Measurements from ENCODE around the gene MECR. TPM values are rescaled to one million over a fixed set of nuclear protein-coding genes. Genes with fewer than 3 reads are reported as not detected.

The MECR gene
- total RNA-seq, 1 experiment from 2014 or later: 42.9 TPM

DNA sequence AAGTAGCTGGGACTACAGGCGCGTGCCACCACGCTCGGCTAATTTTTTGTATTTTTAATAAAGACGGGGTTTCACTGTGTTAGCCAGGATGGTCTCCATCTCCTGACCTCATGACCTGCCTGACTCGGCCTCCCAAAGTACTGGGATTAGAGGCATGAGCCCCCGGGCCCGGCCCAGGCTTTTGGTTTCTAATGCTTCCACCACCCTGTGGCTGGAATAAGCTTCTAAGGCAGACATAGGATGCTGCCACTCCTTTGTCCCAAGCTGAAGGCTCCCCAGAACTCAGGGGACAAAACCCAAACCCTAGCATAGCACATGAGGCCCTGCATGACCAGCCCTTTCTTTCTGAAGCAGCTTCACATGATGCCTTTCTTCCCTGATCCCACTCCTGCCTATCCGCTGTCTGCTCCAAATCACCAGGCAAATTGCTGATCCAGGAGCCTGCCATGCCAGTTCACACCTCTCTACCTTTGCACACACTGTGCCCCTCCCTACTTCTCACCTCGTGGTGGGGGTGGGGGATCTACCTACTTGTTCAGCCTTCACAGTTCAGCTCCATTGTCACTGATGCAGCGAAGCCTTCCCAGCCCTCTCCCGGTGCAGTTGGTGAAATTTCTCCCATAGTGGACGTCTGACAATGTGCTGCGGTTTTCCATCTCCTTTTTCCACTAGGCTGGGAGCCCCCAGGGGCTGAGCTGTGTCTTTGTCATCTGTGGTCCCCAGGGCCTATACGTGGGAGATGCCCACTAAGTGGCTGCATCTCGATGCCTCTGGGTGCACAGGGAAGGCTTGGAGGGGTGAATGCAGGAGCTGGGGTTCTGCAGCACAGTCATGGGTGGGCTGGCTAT, 12.5 kb upstream of the MECR start:
- H3K9me2 ChIP-seq (ENCODE audit: insufficient read depth): no peaks in the 10 kb centered on the region
- no peaks in the 10 kb centered on the region for H3K9me3 ChIP-seq (ENCODE audit: control insufficient read depth in 1 of 2, insufficient read depth in 1 of 2, low read depth in 1 of 2, low read length in 2 of 2)
- no peak overlapping the region for H2AFZ ChIP-seq (ENCODE audit: low read depth, low read length, poor library complexity, severe bottlenecking)
- H3K9ac ChIP-seq (ENCODE audit: low read length): no peak overlapping the region
- ChIA-PET RAD21 (ENCODE audit: low non-redundant PET in 1 of 2, low total read pairs in 2 of 2, uncharacterized antibody in 2 of 2, unreplicated experiment in 2 of 2) (no interaction called here), POLR2A (no interaction called here), CTCF (no interaction called here)
- BruUV-seq (replicated peaks): no TSS peak
- TF ChIP-seq, protein P1, sequence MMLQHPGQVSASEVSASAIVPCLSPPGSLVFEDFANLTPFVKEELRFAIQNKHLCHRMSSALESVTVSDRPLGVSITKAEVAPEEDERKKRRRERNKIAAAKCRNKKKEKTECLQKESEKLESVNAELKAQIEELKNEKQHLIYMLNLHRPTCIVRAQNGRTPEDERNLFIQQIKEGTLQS (IDR thresholded peaks at IDR 0.05): no peak
- no peak for TF ChIP-seq SIN3A (IDR thresholded peaks at IDR 0.05; ENCODE audit: low read depth)
- TF ChIP-seq, protein P2, sequence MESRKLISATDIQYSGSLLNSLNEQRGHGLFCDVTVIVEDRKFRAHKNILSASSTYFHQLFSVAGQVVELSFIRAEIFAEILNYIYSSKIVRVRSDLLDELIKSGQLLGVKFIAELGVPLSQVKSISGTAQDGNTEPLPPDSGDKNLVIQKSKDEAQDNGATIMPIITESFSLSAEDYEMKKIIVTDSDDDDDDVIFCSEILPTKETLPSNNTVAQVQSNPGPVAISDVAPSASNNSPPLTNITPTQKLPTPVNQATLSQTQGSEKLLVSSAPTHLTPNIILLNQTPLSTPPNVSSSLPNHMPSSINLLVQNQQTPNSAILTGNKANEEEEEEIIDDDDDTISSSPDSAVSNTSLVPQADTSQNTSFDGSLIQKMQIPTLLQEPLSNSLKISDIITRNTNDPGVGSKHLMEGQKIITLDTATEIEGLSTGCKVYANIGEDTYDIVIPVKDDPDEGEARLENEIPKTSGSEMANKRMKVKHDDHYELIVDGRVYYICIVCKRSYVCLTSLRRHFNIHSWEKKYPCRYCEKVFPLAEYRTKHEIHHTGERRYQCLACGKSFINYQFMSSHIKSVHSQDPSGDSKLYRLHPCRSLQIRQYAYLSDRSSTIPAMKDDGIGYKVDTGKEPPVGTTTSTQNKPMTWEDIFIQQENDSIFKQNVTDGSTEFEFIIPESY (IDR thresholded peaks at IDR 0.05; ENCODE audit: extremely low read depth, insufficient replicate concordance, low read length): no peak
- no peak for TF ChIP-seq TCF7L2 (IDR thresholded peaks at IDR 0.05; ENCODE audit: borderline replicate concordance, extremely low read depth, insufficient read depth, insufficient read length)
- TF ChIP-seq, protein P3, sequence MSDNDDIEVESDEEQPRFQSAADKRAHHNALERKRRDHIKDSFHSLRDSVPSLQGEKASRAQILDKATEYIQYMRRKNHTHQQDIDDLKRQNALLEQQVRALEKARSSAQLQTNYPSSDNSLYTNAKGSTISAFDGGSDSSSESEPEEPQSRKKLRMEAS (IDR thresholded peaks at IDR 0.05): no peak
- TF ChIP-seq EZH2phosphoT487 (IDR thresholded peaks at IDR 0.05; ENCODE audit: borderline replicate concordance): no peak
- no peak for TF ChIP-seq CEBPB (IDR thresholded peaks at IDR 0.05; ENCODE audit: low read depth)
- no peak for TF ChIP-seq EZH2 (IDR thresholded peaks at IDR 0.05)
- no peak for TF ChIP-seq JUND (IDR thresholded peaks at IDR 0.05)
- TF ChIP-seq POLR2A (IDR thresholded peaks at IDR 0.05; ENCODE audit: borderline replicate concordance, extremely low read depth, insufficient read depth, insufficient read length): no peak
- TF ChIP-seq CBX3 (IDR thresholded peaks at IDR 0.05; ENCODE audit: low read depth): no peak
- no peak for TF ChIP-seq EGR1 (IDR thresholded peaks at IDR 0.05; ENCODE audit: low read depth)
- TF ChIP-seq, protein P4, sequence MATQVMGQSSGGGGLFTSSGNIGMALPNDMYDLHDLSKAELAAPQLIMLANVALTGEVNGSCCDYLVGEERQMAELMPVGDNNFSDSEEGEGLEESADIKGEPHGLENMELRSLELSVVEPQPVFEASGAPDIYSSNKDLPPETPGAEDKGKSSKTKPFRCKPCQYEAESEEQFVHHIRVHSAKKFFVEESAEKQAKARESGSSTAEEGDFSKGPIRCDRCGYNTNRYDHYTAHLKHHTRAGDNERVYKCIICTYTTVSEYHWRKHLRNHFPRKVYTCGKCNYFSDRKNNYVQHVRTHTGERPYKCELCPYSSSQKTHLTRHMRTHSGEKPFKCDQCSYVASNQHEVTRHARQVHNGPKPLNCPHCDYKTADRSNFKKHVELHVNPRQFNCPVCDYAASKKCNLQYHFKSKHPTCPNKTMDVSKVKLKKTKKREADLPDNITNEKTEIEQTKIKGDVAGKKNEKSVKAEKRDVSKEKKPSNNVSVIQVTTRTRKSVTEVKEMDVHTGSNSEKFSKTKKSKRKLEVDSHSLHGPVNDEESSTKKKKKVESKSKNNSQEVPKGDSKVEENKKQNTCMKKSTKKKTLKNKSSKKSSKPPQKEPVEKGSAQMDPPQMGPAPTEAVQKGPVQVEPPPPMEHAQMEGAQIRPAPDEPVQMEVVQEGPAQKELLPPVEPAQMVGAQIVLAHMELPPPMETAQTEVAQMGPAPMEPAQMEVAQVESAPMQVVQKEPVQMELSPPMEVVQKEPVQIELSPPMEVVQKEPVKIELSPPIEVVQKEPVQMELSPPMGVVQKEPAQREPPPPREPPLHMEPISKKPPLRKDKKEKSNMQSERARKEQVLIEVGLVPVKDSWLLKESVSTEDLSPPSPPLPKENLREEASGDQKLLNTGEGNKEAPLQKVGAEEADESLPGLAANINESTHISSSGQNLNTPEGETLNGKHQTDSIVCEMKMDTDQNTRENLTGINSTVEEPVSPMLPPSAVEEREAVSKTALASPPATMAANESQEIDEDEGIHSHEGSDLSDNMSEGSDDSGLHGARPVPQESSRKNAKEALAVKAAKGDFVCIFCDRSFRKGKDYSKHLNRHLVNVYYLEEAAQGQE (IDR thresholded peaks at IDR 0.05; ENCODE audit: low read depth): no peak
- no peak for TF ChIP-seq ZNF274 (IDR thresholded peaks at IDR 0.05; ENCODE audit: low read depth, low read length)
- H3K4me2 ChIP-seq (ENCODE audit: low read length): no peak overlapping the region
- intact Hi-C loops (cut with micrococcal nuclease): loop anchor here (10.0 kb wide), 1 partner anchor 102 kb away; no protein-coding TSS in a partner anchor
- H3K27ac ChIP-seq (ENCODE audit: low read depth, low read length): no peak overlapping the region
- DNase-seq (ENCODE audit: low read depth, low spot score) (no peak), ATAC-seq (no peak)
- peaks cover 26% of the 10 kb centered on the region; the same call in 1 of the 2 replicates for H3K79me2 ChIP-seq (ENCODE audit: insufficient read depth, low read length)
- no peaks in the 10 kb centered on the region for H3K36me3 ChIP-seq (ENCODE audit: control insufficient read depth in 1 of 2, insufficient read depth in 2 of 2, low read length in 2 of 2)
- peaks cover 17 to 23% of the 10 kb centered on the region in 2 experiments for H3K4me1 ChIP-seq (ENCODE audit: control insufficient read depth in 1 of 2, insufficient read depth in 2 of 2, low read length in 2 of 2)
- H4K20me1 ChIP-seq (ENCODE audit: insufficient read depth): no peaks in the 10 kb centered on the region
- H3K27me3 ChIP-seq (ENCODE audit: insufficient read depth, low read length): no peaks in the 10 kb centered on the region
- H3K4me3 ChIP-seq (replicated peaks in 1 of 2; ENCODE audit: low read depth in 1 of 2, low read length in 2 of 2): no peak overlapping the region
